ENCODE data around the gene GRIK3. TPM values are rescaled to one million over a fixed set of nuclear protein-coding genes. Genes with fewer than 3 reads are reported as not detected.

Gene GRIK3
- total and polyA plus RNA-seq, 8 donors, result under 0.01 to 4.9 (median 0.46) TPM; not detected in 1

- 45 to 62% (median 54%) methylated on average over 5 of the region's 5 CpGs for WGBS, 5 donors
- DNase-seq, result no peak
- intact Hi-C loops (cut with DNase I; ENCODE audit: low total_unique reads), result no loop called here
- TF ChIP-seq EP300 (IDR thresholded peaks at IDR 0.05) (no peak), CTCF (IDR thresholded peaks at IDR 0.05) (no peak), POLR2AphosphoS5 (IDR thresholded peaks at IDR 0.05) (no peak), POLR2A (IDR thresholded peaks at IDR 0.05) (no peak)
- no peak overlapping the region for H3K4me3 ChIP-seq
- no peaks in the 10 kb centered on the region for H3K36me3 ChIP-seq
- H3K9me3 ChIP-seq, result peaks cover 0 to 5% (median 1%) of the 10 kb centered on the region in 4 donors
- H3K27ac ChIP-seq, result no peak overlapping the region
- H3K27me3 ChIP-seq, result peaks cover 0 to 35% (median 27%) of the 10 kb centered on the region in 3 donors
- no peaks in the 10 kb centered on the region for H3K4me1 ChIP-seq
These were observed 268.5 kb downstream of the GRIK3 start for GRCh38 chr1:36765785-36766300.

GRCh38 chr1:36764798-36765197 lies 269.5 kb downstream of the GRIK3 start:
- H3K27me3 ChIP-seq, result peaks cover 0 to 30% (median 19%) of the 10 kb centered on the region in 3 donors
- H3K4me1 ChIP-seq, result no peaks in the 10 kb centered on the region
- H3K4me3 ChIP-seq, result no peak overlapping the region
- no peak overlapping the region for H3K27ac ChIP-seq
- 0 to 13% (median 9%) methylated on average over 1 to 2 of the region's 2 CpGs for WGBS, 5 donors
- no peak for TF ChIP-seq POLR2AphosphoS5 (IDR thresholded peaks at IDR 0.05)
- TF ChIP-seq EP300 (IDR thresholded peaks at IDR 0.05), result no peak
- no peak for TF ChIP-seq POLR2A (IDR thresholded peaks at IDR 0.05)
- TF ChIP-seq CTCF (IDR thresholded peaks at IDR 0.05), result no peak
- no peaks in the 10 kb centered on the region for H3K36me3 ChIP-seq
- intact Hi-C loops (cut with DNase I; ENCODE audit: low total_unique reads), result no loop called here
- H3K9me3 ChIP-seq, result peaks cover 0 to 13% (median 9%) of the 10 kb centered on the region in 4 donors
- DNase-seq, result no peak

GRCh38 chr1:36763771-36764170 lies 270.5 kb downstream of the GRIK3 start:
- no peak for DNase-seq
- H3K4me3 ChIP-seq, result no peak overlapping the region
- 80 to 95% (median 90%) methylated on average over 10 of the region's 10 CpGs for WGBS, 5 donors
- H3K27ac ChIP-seq, result no peak overlapping the region
- peaks cover 0 to 19% (median 15%) of the 10 kb centered on the region in 4 donors for H3K9me3 ChIP-seq
- TF ChIP-seq POLR2A (IDR thresholded peaks at IDR 0.05) (no peak), EP300 (IDR thresholded peaks at IDR 0.05) (no peak), POLR2AphosphoS5 (IDR thresholded peaks at IDR 0.05) (no peak), CTCF (IDR thresholded peaks at IDR 0.05) (no peak)
- peaks cover 0 to 20% (median 9%) of the 10 kb centered on the region in 3 donors for H3K27me3 ChIP-seq
- H3K36me3 ChIP-seq, result no peaks in the 10 kb centered on the region
- intact Hi-C loops (cut with DNase I; ENCODE audit: low total_unique reads), result no loop called here
- H3K4me1 ChIP-seq, result no peaks in the 10 kb centered on the region

- Histone ChIP-seq H3K27ac (no peak overlapping the region), H3K4me1 (no peaks in the 10 kb centered on the region), H3K4me3 (no peak overlapping the region), H3K9me3 (peaks cover 0 to 19% (median 15%) of the 10 kb centered on the region in 4 donors), H3K36me3 (no peaks in the 10 kb centered on the region), H3K27me3 (peaks cover 0 to 16% (median 3%) of the 10 kb centered on the region in 3 donors)
- DNase-seq, result no peak
- 56 to 79% (median 75%) methylated on average over 3 of the region's 3 CpGs for WGBS, 5 donors
- intact Hi-C loops (cut with DNase I; ENCODE audit: low total_unique reads), result no loop called here
- no peak for TF ChIP-seq CTCF (IDR thresholded peaks at IDR 0.05)
- TF ChIP-seq POLR2A (IDR thresholded peaks at IDR 0.05), result no peak
These were observed 272.1 kb downstream of the GRIK3 start for GRCh38 chr1:36762174-36762573.

Data from stomach (tissue), 9 donors.